GM23338 (cell line): Measurements from ENCODE around the gene ZNF691. TPM values are rescaled to one million over a fixed set of nuclear protein-coding genes. Genes with fewer than 3 reads are reported as not detected.

ENCODE experiments used
- ATAC-seq: fragments of 200-7000 bp; cut with Tn5 transposase; 3 replicates; pipeline ENCODE4 v1.9.1; 2020
- DNase-seq: peaks from one replicate; pipeline ENCODE4 v3.0.0-alpha.2; 2015; ENCODE audit warnings: low spot score
- H2AFZ ChIP-seq: fragments of 200-600 bp; sonication (generic); 2 replicates; pipeline ENCODE4 v1.8.0; 2016; ENCODE audit warnings: antibody characterized with exemption, mild to moderate bottlenecking, moderate library complexity
- H3F3A ChIP-seq: fragments of 200-600 bp; sonication (generic); replicated peaks from 2 replicates; pipeline ENCODE4 v1.8.0; 2017; ENCODE audit warnings: antibody characterized with exemption, mixed run types, low read depth
- H3K27ac ChIP-seq: fragments of 200-600 bp; sonication (generic); 2 replicates; pipeline ENCODE4 v1.6.1; 2016; ENCODE audit warnings: low read depth
- H3K27me3 ChIP-seq: fragments of 200-600 bp; sonication (generic); 2 replicates; pipeline ENCODE4 v1.8.0; 2016; ENCODE audit warnings: mild to moderate bottlenecking, mixed run types, moderate library complexity; ENCODE audit not compliant: insufficient read depth
- H3K36me3 ChIP-seq: fragments of 200-600 bp; sonication (generic); 2 replicates; pipeline ENCODE4 v1.8.0; 2016; ENCODE audit warnings: mild to moderate bottlenecking; ENCODE audit not compliant: insufficient read depth
- H3K4me1 ChIP-seq: fragments of 200-600 bp; sonication (generic); 2 replicates; pipeline ENCODE4 v1.8.0; 2016; ENCODE audit warnings: mild to moderate bottlenecking, moderate library complexity; ENCODE audit not compliant: insufficient read depth
- H3K4me2 ChIP-seq: fragments of 200-600 bp; sonication (generic); 2 replicates; pipeline ENCODE4 v1.7.1; 2017; ENCODE audit warnings: mixed run types
- H3K4me3 ChIP-seq: fragments of 200-600 bp; sonication (generic); 2 replicates; pipeline ENCODE4 v1.6.1; 2016; ENCODE audit warnings: mixed run types
- H3K79me2 ChIP-seq: fragments of 200-600 bp; sonication (generic); replicated peaks from 2 replicates; pipeline ENCODE4 v1.8.0; 2017; ENCODE audit warnings: mild to moderate bottlenecking; ENCODE audit not compliant: insufficient read depth
- H3K9me2 ChIP-seq: fragments of 200-600 bp; sonication (generic); 2 replicates; pipeline ENCODE4 v1.8.0; 2017; ENCODE audit not compliant: insufficient read depth
- H4K20me1 ChIP-seq: fragments of 200-600 bp; sonication (generic); replicated peaks from 2 replicates; pipeline ENCODE4 v1.8.0; 2017; ENCODE audit warnings: mild to moderate bottlenecking; ENCODE audit not compliant: insufficient read depth
- H3K27ac Mint-ChIP-seq: 2 replicates; pipeline ENCODE4 v1.8.0; 2020; ENCODE audit warnings: inconsistent platforms, mild to moderate bottlenecking, moderate library complexity, mixed read lengths
- H3K27me3 Mint-ChIP-seq: 3 replicates; pipeline ENCODE4 v1.8.0; 2022; ENCODE audit warnings: low read depth, mild to moderate bottlenecking, moderate library complexity, mixed read lengths, inconsistent platforms; ENCODE audit not compliant: insufficient read depth, poor library complexity
- H3K36me3 Mint-ChIP-seq: 3 replicates; pipeline ENCODE4 v1.8.0; 2021; ENCODE audit warnings: low read depth, mild to moderate bottlenecking, inconsistent platforms, moderate library complexity, mixed read lengths
- H3K4me1 Mint-ChIP-seq: 3 replicates; pipeline ENCODE4 v1.8.0; 2020; ENCODE audit warnings: mild to moderate bottlenecking, inconsistent platforms, mixed read lengths
- H3K4me3 Mint-ChIP-seq: 3 replicates; pipeline ENCODE4 v1.8.0; 2021; ENCODE audit warnings: moderate library complexity, mild to moderate bottlenecking, inconsistent platforms, mixed read lengths
- H3K9me3 Mint-ChIP-seq: 3 replicates; pipeline ENCODE4 v1.8.0; 2020; ENCODE audit warnings: moderate library complexity, mild to moderate bottlenecking, inconsistent platforms, mixed read lengths
- CREB1 ChIP-seq: fragments of 250-450 bp; sonication (Bioruptor Pico); IDR thresholded peaks from 2 replicates; pipeline ENCODE4 v1.5.0; 2020; ENCODE audit warnings: low read depth, mild to moderate bottlenecking, moderate library complexity
- CTCF ChIP-seq, 2 experiments: fragments of 200-600 bp in 1 of 2; sonication (generic) in 1 of 2; conservative IDR thresholded peaks; 2 replicates each; pipeline versions ENCODE4 v1.5.1 to v1.6.1; 2016 to 2017; ENCODE audit warnings: antibody characterized with exemption in 2 of 2, low read depth in 2 of 2, mild to moderate bottlenecking in 2 of 2, moderate library complexity in 1 of 2
- EZH2 ChIP-seq: fragments of 200-600 bp; sonication (generic); IDR thresholded peaks from one replicate; pipeline ENCODE4 v1.8.0; 2017; ENCODE audit warnings: antibody characterized with exemption, mild to moderate bottlenecking, low read depth; ENCODE audit not compliant: unreplicated experiment
- JUNB ChIP-seq: IDR thresholded peaks from one replicate; pipeline ENCODE4 v1.6.1; 2016; ENCODE audit warnings: antibody characterized with exemption; ENCODE audit not compliant: unreplicated experiment
- ZNF114 ChIP-seq: fragments of 250-450 bp; sonication (Bioruptor Pico); IDR thresholded peaks from 2 replicates; pipeline ENCODE4 v1.5.0; 2020; ENCODE audit warnings: mild to moderate bottlenecking, moderate library complexity
- ZNF331 ChIP-seq: fragments of 250-450 bp; sonication (Bioruptor Pico); IDR thresholded peaks from 2 replicates; pipeline ENCODE4 v1.5.0; 2020; ENCODE audit warnings: low read depth, mild to moderate bottlenecking, moderate library complexity
- ZNF462 ChIP-seq: fragments of 250-450 bp; sonication (Bioruptor Pico); IDR thresholded peaks from 2 replicates; pipeline ENCODE4 v1.5.0; 2020; ENCODE audit warnings: mild to moderate bottlenecking, moderate library complexity
- polyA plus RNA-seq: library from polyadenylated mRNA; unstranded; fragments of >200 nt; fragmentation: Nextera tagmentation; extraction: Ambion mirVana; gene quantifications from 2 replicates; pipeline ENCODE4 v1.2.1, GENCODE V29; 2016
- total RNA-seq: library from RNA; depleted of rRNA; stranded (reverse); fragments of >200 nt; shearing (Covaris generic); gene quantifications from 2 replicates; pipeline ENCODE4 v1.2.3, GENCODE V29; 2014
- TF ChIP-seq, protein P1 (sequence below): IDR thresholded peaks from one replicate; pipeline ENCODE4 v1.6.1; 2018; ENCODE audit warnings: antibody characterized with exemption; ENCODE audit not compliant: unreplicated experiment
- TF ChIP-seq, protein P2 (sequence below): IDR thresholded peaks from 2 replicates; pipeline ENCODE4 v1.6.1; 2016; ENCODE audit warnings: antibody characterized with exemption

ZNF691 gene
- total and polyA plus RNA-seq, 2 experiments from 2014 or later, result 21.3 to 27.7 TPM

DNA sequence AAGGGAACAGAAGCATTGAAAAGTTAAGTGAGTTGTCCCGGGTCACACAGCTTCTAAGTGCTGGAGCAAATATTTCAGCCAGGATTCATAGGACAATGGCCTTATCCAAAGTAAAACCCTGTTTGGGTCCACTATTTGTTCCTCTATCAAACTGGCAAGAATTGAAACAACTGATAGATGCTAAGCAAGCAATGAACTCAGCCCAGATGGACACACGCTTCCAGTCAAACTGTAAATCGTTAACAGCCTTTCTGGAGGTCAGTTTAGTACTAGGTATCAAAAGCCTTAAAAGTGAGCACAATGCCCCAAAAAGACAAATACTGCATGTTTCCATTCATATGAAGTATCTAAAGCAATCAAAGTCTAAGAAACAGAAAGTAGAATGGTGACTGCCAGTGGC lies 28.4 kb upstream of the ZNF691 start:
- Histone ChIP-seq H3K4me3 (0 out of 2 replicates have a peak overlapping the region, but pooled peaks have one; percentile 84), H4K20me1 (no peaks in the 10 kb centered on the region), H3K9me2 (no peaks in the 10 kb centered on the region), H3K4me1 (peaks cover 25% of the 10 kb centered on the region), H3F3A (peaks cover 6% of the 10 kb centered on the region), H3K36me3 (no peaks in the 10 kb centered on the region; the same call in 1 of the 2 replicates), H3K27ac (no peak overlapping the region), H2AFZ (no peak overlapping the region), H3K79me2 (no peaks in the 10 kb centered on the region; the same call in 1 of the 2 replicates), H3K27me3 (no peaks in the 10 kb centered on the region), H3K4me2 (peak overlapping the region; percentile 76; the same call in 1 of the 2 replicates)
- DNase-seq (no peak), ATAC-seq (no peak)
- H3K27me3 Mint-ChIP-seq, result no peaks in the 10 kb centered on the region
- TF ChIP-seq ZNF114 (CRISPR knock-in tag), result no peak
- H3K36me3 Mint-ChIP-seq, result peaks cover 4% of the 10 kb centered on the region; the same call in 2 of the 3 replicates
- peaks cover 19% of the 10 kb centered on the region for H3K4me1 Mint-ChIP-seq
- H3K27ac Mint-ChIP-seq, result no peak overlapping the region
- 0 out of 3 replicates have a peak overlapping the region, but pooled peaks have one; percentile 4 for H3K4me3 Mint-ChIP-seq
- no peaks in the 10 kb centered on the region for H3K9me3 Mint-ChIP-seq

- no peaks in the 10 kb centered on the region; the same call in 1 of the 2 replicates for H3K79me2 ChIP-seq
- no peak for DNase-seq
- Mint-ChIP-seq H3K9me3 (no peaks in the 10 kb centered on the region), H3K4me1 (peaks cover 26% of the 10 kb centered on the region), H3K27ac (no peak overlapping the region), H3K27me3 (peaks cover 2% of the 10 kb centered on the region), H3K4me3 (no peak overlapping the region), H3K36me3 (no peaks in the 10 kb centered on the region)
- H3F3A ChIP-seq, result peaks cover 6% of the 10 kb centered on the region
- no peaks in the 10 kb centered on the region for H4K20me1 ChIP-seq
- no peak overlapping the region for H2AFZ ChIP-seq
- H3K4me2 ChIP-seq, result no peak overlapping the region
- no peaks in the 10 kb centered on the region for H3K36me3 ChIP-seq
- H3K27ac ChIP-seq, result no peak overlapping the region
- no peaks in the 10 kb centered on the region for H3K27me3 ChIP-seq
- no peak for ATAC-seq
- no peak overlapping the region for H3K4me3 ChIP-seq
- H3K9me2 ChIP-seq, result no peaks in the 10 kb centered on the region
- peaks cover 29% of the 10 kb centered on the region for H3K4me1 ChIP-seq
- TF ChIP-seq, protein P1, sequence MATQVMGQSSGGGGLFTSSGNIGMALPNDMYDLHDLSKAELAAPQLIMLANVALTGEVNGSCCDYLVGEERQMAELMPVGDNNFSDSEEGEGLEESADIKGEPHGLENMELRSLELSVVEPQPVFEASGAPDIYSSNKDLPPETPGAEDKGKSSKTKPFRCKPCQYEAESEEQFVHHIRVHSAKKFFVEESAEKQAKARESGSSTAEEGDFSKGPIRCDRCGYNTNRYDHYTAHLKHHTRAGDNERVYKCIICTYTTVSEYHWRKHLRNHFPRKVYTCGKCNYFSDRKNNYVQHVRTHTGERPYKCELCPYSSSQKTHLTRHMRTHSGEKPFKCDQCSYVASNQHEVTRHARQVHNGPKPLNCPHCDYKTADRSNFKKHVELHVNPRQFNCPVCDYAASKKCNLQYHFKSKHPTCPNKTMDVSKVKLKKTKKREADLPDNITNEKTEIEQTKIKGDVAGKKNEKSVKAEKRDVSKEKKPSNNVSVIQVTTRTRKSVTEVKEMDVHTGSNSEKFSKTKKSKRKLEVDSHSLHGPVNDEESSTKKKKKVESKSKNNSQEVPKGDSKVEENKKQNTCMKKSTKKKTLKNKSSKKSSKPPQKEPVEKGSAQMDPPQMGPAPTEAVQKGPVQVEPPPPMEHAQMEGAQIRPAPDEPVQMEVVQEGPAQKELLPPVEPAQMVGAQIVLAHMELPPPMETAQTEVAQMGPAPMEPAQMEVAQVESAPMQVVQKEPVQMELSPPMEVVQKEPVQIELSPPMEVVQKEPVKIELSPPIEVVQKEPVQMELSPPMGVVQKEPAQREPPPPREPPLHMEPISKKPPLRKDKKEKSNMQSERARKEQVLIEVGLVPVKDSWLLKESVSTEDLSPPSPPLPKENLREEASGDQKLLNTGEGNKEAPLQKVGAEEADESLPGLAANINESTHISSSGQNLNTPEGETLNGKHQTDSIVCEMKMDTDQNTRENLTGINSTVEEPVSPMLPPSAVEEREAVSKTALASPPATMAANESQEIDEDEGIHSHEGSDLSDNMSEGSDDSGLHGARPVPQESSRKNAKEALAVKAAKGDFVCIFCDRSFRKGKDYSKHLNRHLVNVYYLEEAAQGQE, result no peak
- TF ChIP-seq CTCF (conservative IDR thresholded peaks at IDR 0.05; ENCODE audit: low read depth in 2 of 2) (no peak), CREB1 (CRISPR knock-in tag) (no peak), JUNB (no peak), ZNF462 (CRISPR knock-in tag) (no peak), ZNF331 (no peak), EZH2 (no peak)
- TF ChIP-seq, protein P2, sequence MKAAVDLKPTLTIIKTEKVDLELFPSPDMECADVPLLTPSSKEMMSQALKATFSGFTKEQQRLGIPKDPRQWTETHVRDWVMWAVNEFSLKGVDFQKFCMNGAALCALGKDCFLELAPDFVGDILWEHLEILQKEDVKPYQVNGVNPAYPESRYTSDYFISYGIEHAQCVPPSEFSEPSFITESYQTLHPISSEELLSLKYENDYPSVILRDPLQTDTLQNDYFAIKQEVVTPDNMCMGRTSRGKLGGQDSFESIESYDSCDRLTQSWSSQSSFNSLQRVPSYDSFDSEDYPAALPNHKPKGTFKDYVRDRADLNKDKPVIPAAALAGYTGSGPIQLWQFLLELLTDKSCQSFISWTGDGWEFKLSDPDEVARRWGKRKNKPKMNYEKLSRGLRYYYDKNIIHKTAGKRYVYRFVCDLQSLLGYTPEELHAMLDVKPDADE, result no peak
These were observed 25.6 kb upstream of the ZNF691 start for GRCh38 chr1:42820813-42821212.
